ENCODE measurements around the gene NRM. TPM values are rescaled to one million over a fixed set of nuclear protein-coding genes. Genes with fewer than 3 reads are reported as not detected.

The NRM gene, protein sequence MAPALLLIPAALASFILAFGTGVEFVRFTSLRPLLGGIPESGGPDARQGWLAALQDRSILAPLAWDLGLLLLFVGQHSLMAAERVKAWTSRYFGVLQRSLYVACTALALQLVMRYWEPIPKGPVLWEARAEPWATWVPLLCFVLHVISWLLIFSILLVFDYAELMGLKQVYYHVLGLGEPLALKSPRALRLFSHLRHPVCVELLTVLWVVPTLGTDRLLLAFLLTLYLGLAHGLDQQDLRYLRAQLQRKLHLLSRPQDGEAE
- total RNA-seq: 10 to 100 TPM; 13.1 to 17.4 TPM
- 10 to 100 TPM; 36.9 to 55.1 (median 41.1) TPM for polyA plus RNA-seq (ENCODE audit: insufficient read length in 6 of 6)
- long read RNA-seq, donor 1, transcript NRM-202 (3 exons, 1,228 nt): minor isoform, 6 of 47 reads
- long read RNA-seq, donor 1, transcript NRM-203 (4 exons, 1,734 nt): major isoform, 11 of 47 reads
- long read RNA-seq, donor 1, partial matches to known transcripts: 26 of 47 reads
- long read RNA-seq, donor 1, other reads (novel, unspliced or antisense): 0 of 47 reads
- long read RNA-seq, donor 2, transcript NRM-203 (4 exons, 1,734 nt): major isoform, 13 of 46 reads
- long read RNA-seq, donor 2, partial matches to known transcripts: 29 of 46 reads
- long read RNA-seq, donor 2, other reads (novel, unspliced or antisense): 0 of 46 reads
- long read RNA-seq, donor 3, transcript NRM-203 (4 exons, 1,734 nt): major isoform, 9 of 31 reads
- long read RNA-seq, donor 3, partial matches to known transcripts: 19 of 31 reads
- long read RNA-seq, donor 3, other reads (novel, unspliced or antisense): 0 of 31 reads
- long read RNA-seq, donor 4, transcript NRM-203 (4 exons, 1,734 nt): major isoform, 8 of 14 reads
- long read RNA-seq, donor 4, partial matches to known transcripts: 0 of 14 reads
- long read RNA-seq, donor 4, other reads (novel, unspliced or antisense): 0 of 14 reads
- long read RNA-seq, donor 5, transcript NRM-202 (3 exons, 1,228 nt): minor isoform, 5 of 18 reads
- long read RNA-seq, donor 5, transcript NRM-203 (4 exons, 1,734 nt): major isoform, 11 of 18 reads
- long read RNA-seq, donor 5, partial matches to known transcripts: 0 of 18 reads
- long read RNA-seq, donor 5, other reads (novel, unspliced or antisense): 0 of 18 reads
- long read RNA-seq, donor 6, transcript NRM-203 (4 exons, 1,734 nt): major isoform, 8 of 33 reads
- long read RNA-seq, donor 6, transcript NRM-207 (2 exons, 1,029 nt): minor isoform, 5 of 33 reads
- long read RNA-seq, donor 6, partial matches to known transcripts: 19 of 33 reads
- long read RNA-seq, donor 6, other reads (novel, unspliced or antisense): 0 of 33 reads
- long read RNA-seq, donor 7, partial matches to known transcripts: 12 of 18 reads
- long read RNA-seq, donor 7, other reads (novel, unspliced or antisense): 0 of 18 reads
- long read RNA-seq, donor 8, transcript NRM-203 (4 exons, 1,734 nt): major isoform, 6 of 9 reads
- long read RNA-seq, donor 8, partial matches to known transcripts: 0 of 9 reads
- long read RNA-seq, donor 8, other reads (novel, unspliced or antisense): 0 of 9 reads
- long read RNA-seq, donor 9: 0 reads
- long read RNA-seq, donor 10, transcript NRM-203 (4 exons, 1,734 nt): major isoform, 9 of 15 reads
- long read RNA-seq, donor 10, partial matches to known transcripts: 0 of 15 reads
- long read RNA-seq, donor 10, other reads (novel, unspliced or antisense): 0 of 15 reads
- long read RNA-seq, donor 11, transcript NRM-203 (4 exons, 1,734 nt): major isoform, 6 of 16 reads
- long read RNA-seq, donor 11, partial matches to known transcripts: 8 of 16 reads
- long read RNA-seq, donor 11, other reads (novel, unspliced or antisense): 0 of 16 reads
- long read RNA-seq, donor 12, partial matches to known transcripts: 0 of 3 reads
- long read RNA-seq, donor 12, other reads (novel, unspliced or antisense): 0 of 3 reads

DNA sequence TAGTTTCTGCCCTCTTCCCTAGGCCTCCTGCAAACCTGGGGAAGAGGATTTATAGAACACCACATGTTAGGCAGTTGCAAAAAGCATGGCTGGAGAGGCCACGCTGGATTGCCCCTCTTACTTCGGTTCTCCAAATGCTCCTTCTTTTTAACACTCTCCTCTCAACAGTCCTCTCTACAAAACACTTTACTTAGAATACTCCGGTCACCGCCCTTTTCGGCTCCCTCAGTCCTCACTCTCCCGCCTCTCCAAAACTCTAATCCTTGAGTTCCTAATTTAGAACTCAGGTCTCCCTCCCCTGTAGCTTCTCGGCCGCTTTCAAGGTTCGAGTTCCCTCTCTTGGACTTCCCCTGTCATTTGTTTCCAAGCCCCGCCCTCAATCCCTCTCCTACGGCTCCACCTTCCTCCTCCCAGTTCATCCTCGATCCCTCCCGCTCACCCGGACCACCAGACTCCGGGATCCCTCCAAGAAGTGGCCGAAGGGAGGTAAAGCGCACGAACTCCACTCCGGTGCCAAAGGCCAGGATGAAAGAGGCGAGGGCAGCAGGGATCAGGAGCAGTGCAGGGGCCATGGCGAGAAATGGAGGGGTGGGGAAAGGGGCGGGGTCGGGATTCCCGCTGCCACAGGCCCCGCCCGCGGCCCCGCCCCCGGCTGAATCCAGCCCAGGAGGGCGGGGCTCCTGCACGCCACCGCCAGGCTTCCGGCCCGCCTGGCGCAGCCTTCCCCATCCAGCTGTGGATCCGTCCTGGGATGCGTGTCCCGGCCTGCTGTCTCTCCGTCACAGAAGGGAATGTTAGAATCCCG is at the start of gene NRM:
Gene NRM (minus strand): TSS at position 582 of the 805 bp plus-strand sequence. CDS start 10 bp downstream, at position 572.
- intact Hi-C loops (cut with DNase I): no loop called here
- H3K4me1 ChIP-seq: peaks cover 14 to 42% of the 10 kb centered on the region in 2 donors
- DNase-seq: peak; percentile 91 to 95 (median 93)
- no peaks in the 10 kb centered on the region for H3K27me3 ChIP-seq
- TF ChIP-seq, protein P1, sequence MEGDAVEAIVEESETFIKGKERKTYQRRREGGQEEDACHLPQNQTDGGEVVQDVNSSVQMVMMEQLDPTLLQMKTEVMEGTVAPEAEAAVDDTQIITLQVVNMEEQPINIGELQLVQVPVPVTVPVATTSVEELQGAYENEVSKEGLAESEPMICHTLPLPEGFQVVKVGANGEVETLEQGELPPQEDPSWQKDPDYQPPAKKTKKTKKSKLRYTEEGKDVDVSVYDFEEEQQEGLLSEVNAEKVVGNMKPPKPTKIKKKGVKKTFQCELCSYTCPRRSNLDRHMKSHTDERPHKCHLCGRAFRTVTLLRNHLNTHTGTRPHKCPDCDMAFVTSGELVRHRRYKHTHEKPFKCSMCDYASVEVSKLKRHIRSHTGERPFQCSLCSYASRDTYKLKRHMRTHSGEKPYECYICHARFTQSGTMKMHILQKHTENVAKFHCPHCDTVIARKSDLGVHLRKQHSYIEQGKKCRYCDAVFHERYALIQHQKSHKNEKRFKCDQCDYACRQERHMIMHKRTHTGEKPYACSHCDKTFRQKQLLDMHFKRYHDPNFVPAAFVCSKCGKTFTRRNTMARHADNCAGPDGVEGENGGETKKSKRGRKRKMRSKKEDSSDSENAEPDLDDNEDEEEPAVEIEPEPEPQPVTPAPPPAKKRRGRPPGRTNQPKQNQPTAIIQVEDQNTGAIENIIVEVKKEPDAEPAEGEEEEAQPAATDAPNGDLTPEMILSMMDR (IDR thresholded peaks at IDR 0.05): no peak
- H3K36me3 ChIP-seq: no peaks in the 10 kb centered on the region
- ATAC-seq: peak; percentile 78
- peak within 1 kb of the TSS; percentile 74 to 97 for H3K27ac ChIP-seq
- H3K4me3 ChIP-seq: peak within 1 kb of the TSS; percentile 47 to 91
- no peaks in the 10 kb centered on the region for H3K9me3 ChIP-seq

DNA sequence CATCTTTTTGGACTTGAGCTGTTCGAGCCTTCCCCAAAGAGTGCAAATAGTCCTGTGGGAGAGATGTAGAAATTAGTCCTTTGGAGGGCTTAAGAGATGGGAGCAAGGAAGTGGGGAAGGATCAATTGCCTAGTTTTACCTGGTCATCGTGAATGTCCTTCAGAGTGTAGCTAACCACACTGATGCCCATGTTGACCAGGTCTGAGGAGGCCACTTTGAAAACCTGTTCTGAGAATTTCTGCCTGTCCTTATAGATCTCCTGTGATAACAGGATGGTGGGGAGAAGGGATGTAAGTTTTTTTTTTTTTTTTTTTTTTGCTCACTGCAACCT is 49.7 kb upstream of the NRM start:
- Histone ChIP-seq H3K9me3 (no peaks in the 10 kb centered on the region), H3K4me1 (peaks cover 17 to 73% of the 10 kb centered on the region in 2 donors), H3K4me3 (peak overlapping the region in 1 of 2 donors; percentile 94), H3K27me3 (no peaks in the 10 kb centered on the region), H3K36me3 (peaks cover 0 to 60% of the 10 kb centered on the region in 2 donors), H3K27ac (peak overlapping the region in 1 of 2 donors; percentile 96)
- TF ChIP-seq, protein P1 (IDR thresholded peaks at IDR 0.05): no peak
- ATAC-seq (no peak), DNase-seq (no peak)
- intact Hi-C loops (cut with DNase I): loop anchor here in 1 of 2 donors (10.0 kb wide), 1 partner anchor 74 kb away; no protein-coding TSS in a partner anchor

DNA sequence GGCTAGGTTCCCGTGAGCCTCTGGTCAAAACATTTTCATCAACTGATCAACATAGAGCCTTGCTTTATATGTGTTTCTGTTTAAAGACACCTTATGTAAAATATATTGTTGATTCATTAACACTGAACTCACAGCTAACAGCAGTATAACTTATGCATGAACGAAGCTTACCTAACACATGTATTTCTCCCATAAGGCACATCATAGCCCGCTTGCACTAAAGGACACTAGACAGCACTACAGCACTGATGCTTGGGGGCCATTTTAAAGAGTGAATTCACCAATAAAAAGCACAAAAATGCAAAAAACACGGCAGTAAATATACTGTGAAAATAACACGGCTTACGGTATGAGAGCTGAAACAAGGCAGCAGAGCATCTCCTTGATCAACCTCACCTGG is 47.7 kb upstream of the NRM start:
- H3K4me1 ChIP-seq: peaks cover 17 to 70% of the 10 kb centered on the region in 2 donors

More for the DNA sequence above, 47.7 kb upstream of the NRM start:
- no peak for DNase-seq
- no peaks in the 10 kb centered on the region for H3K9me3 ChIP-seq
- H3K36me3 ChIP-seq: peaks cover 0 to 80% of the 10 kb centered on the region in 2 donors
- peak overlapping the region in 1 of 2 donors; percentile 61 for H3K27ac ChIP-seq
- H3K27me3 ChIP-seq: no peaks in the 10 kb centered on the region
- intact Hi-C loops (cut with DNase I): loop anchor here (10.0 kb wide), 2 partner anchors 54 to 136 kb away; partner anchors contain the start of gene PPP1R18 (in 1 of the 2)
- no peak for ATAC-seq
- TF ChIP-seq, protein P1 (IDR thresholded peaks at IDR 0.05): no peak
- peak overlapping the region in 1 of 2 donors; percentile 8 for H3K4me3 ChIP-seq
